ENCODE measurements around the gene AMPD2.

AMPD2 gene

GRCh38 chr1:109616391-109616790, 3.2 kb upstream of the AMPD2 start:
- no peak overlapping the region for H3K4me3 ChIP-seq (ENCODE audit: low read depth, low read length)

GRCh38 chr1:109617291-109617801, 2.3 kb upstream of the AMPD2 start:
- no peak overlapping the region for H3K4me3 ChIP-seq (ENCODE audit: low read depth, low read length)

- H3K4me3 ChIP-seq (ENCODE audit: low read depth, low read length): peak overlapping the region; percentile 28
Measured at GRCh38 chr1:109618661-109619575, 719 bp upstream of the AMPD2 start.

- H3K4me3 ChIP-seq (ENCODE audit: low read depth, low read length): peak overlapping the region; percentile 70
Measured at GRCh38 chr1:109620401-109620791, 759 bp downstream of the AMPD2 start.

- peak overlapping the region; percentile 70 for H3K4me3 ChIP-seq (ENCODE audit: low read depth, low read length)
Measured at GRCh38 chr1:109620841-109621286, 1.2 kb downstream of the AMPD2 start.

GRCh38 chr1:109621379-109622136, 1.9 kb downstream of the AMPD2 start:
- H3K4me3 ChIP-seq (ENCODE audit: low read depth, low read length): peak overlapping the region; percentile 50

GRCh38 chr1:109622137-109622892, 2.7 kb downstream of the AMPD2 start:
- no peak overlapping the region for H3K4me3 ChIP-seq (ENCODE audit: low read depth, low read length)

GRCh38 chr1:109622895-109623294, 3.3 kb downstream of the AMPD2 start:
- H3K4me3 ChIP-seq (ENCODE audit: low read depth, low read length): no peak overlapping the region

GRCh38 chr1:109623601-109624161, 4.0 kb downstream of the AMPD2 start:
- H3K4me3 ChIP-seq (ENCODE audit: low read depth, low read length): no peak overlapping the region

GRCh38 chr1:109624201-109625010, 4.8 kb downstream of the AMPD2 start:
- no peak overlapping the region for H3K4me3 ChIP-seq (ENCODE audit: low read depth, low read length)

- no peak overlapping the region for H3K4me3 ChIP-seq (ENCODE audit: low read depth, low read length)
Measured at GRCh38 chr1:109625176-109625575, 5.5 kb downstream of the AMPD2 start.

- no peak overlapping the region for H3K4me3 ChIP-seq (ENCODE audit: low read depth, low read length)
Measured at GRCh38 chr1:109625601-109626560, 6.2 kb downstream of the AMPD2 start.

GRCh38 chr1:109626682-109627408, 7.2 kb downstream of the AMPD2 start:
- no peak overlapping the region for H3K4me3 ChIP-seq (ENCODE audit: low read depth, low read length)

GRCh38 chr1:109627692-109628399, 8.2 kb downstream of the AMPD2 start:
- H3K4me3 ChIP-seq (ENCODE audit: low read depth, low read length): no peak overlapping the region

GRCh38 chr1:109628540-109629321, 9.1 kb downstream of the AMPD2 start:
- H3K4me3 ChIP-seq (ENCODE audit: low read depth, low read length): no peak overlapping the region

- no peak overlapping the region for H3K4me3 ChIP-seq (ENCODE audit: low read depth, low read length)
Measured at GRCh38 chr1:109629372-109630030, 9.9 kb downstream of the AMPD2 start.
